Measurements from ENCODE around the gene REN. TPM values are rescaled to one million over a fixed set of nuclear protein-coding genes. Genes with fewer than 3 reads are reported as not detected.

REN gene
- total RNA-seq, 2 donors from 2014 or later: 0.83 TPM; not detected in 1

GRCh38 chr1:204194771-204195170, 28.6 kb upstream of the REN start:
- H3K27ac ChIP-seq: no peak overlapping the region
- H3K4me3 ChIP-seq: no peak overlapping the region
- no peaks in the 10 kb centered on the region for H3K27me3 ChIP-seq
- H3K36me3 ChIP-seq: no peaks in the 10 kb centered on the region
- DNase-seq (ENCODE audit: low spot score): no peak
- peaks cover 0 to 26% of the 10 kb centered on the region in 2 donors for H3K4me1 ChIP-seq
- no peak for TF ChIP-seq CTCF (IDR thresholded peaks at IDR 0.05)
- no peaks in the 10 kb centered on the region for H3K9me3 ChIP-seq

GRCh38 chr1:204194080-204194479, 27.9 kb upstream of the REN start:
- no peak for TF ChIP-seq CTCF (IDR thresholded peaks at IDR 0.05)
- DNase-seq (ENCODE audit: low spot score): no peak
- H3K4me1 ChIP-seq: peaks cover 0 to 20% of the 10 kb centered on the region in 2 donors

GRCh38 chr1:204192589-204193352, 26.6 kb upstream of the REN start:
- H3K36me3 ChIP-seq: no peaks in the 10 kb centered on the region
- no peak for DNase-seq (ENCODE audit: low spot score)
- no peak for TF ChIP-seq CTCF (IDR thresholded peaks at IDR 0.05)
- no peak overlapping the region for H3K4me3 ChIP-seq
- H3K27ac ChIP-seq: no peak overlapping the region
- no peaks in the 10 kb centered on the region for H3K9me3 ChIP-seq
- no peaks in the 10 kb centered on the region for H3K27me3 ChIP-seq
- H3K4me1 ChIP-seq: peaks cover 0 to 9% of the 10 kb centered on the region in 2 donors

More at GRCh38 chr1:204194080-204194479, 27.9 kb upstream of the REN start:
- H3K9me3 ChIP-seq: no peaks in the 10 kb centered on the region
- no peak overlapping the region for H3K27ac ChIP-seq
- no peaks in the 10 kb centered on the region for H3K27me3 ChIP-seq
- no peak overlapping the region for H3K4me3 ChIP-seq
- H3K36me3 ChIP-seq: no peaks in the 10 kb centered on the region

GRCh38 chr1:204192046-204192445, 25.9 kb upstream of the REN start:
- H3K9me3 ChIP-seq: no peaks in the 10 kb centered on the region
- no peaks in the 10 kb centered on the region for H3K36me3 ChIP-seq
- TF ChIP-seq CTCF (IDR thresholded peaks at IDR 0.05): no peak
- H3K4me3 ChIP-seq: no peak overlapping the region
- no peak overlapping the region for H3K27ac ChIP-seq
- no peaks in the 10 kb centered on the region for H3K27me3 ChIP-seq
- peaks cover 0 to 9% of the 10 kb centered on the region in 2 donors for H3K4me1 ChIP-seq
- DNase-seq (ENCODE audit: low spot score): no peak

GRCh38 chr1:204191456-204191855, 25.3 kb upstream of the REN start:
- Histone ChIP-seq H3K27ac (no peak overlapping the region), H3K36me3 (no peaks in the 10 kb centered on the region), H3K4me1 (peaks cover 0 to 9% of the 10 kb centered on the region in 2 donors), H3K4me3 (no peak overlapping the region), H3K9me3 (no peaks in the 10 kb centered on the region), H3K27me3 (no peaks in the 10 kb centered on the region)
- DNase-seq (ENCODE audit: low spot score): no peak
- no peak for TF ChIP-seq CTCF (IDR thresholded peaks at IDR 0.05)
